GM23338 (cell line): ENCODE results near the gene SUCLG1. TPM values are rescaled to one million over a fixed set of nuclear protein-coding genes. Genes with fewer than 3 reads are reported as not detected.

ENCODE experiments used
- ATAC-seq: fragments of 200-7000 bp; cut with Tn5 transposase; 3 replicates; pipeline ENCODE4 v1.9.1; 2020
- DNase-seq: peaks from one replicate; pipeline ENCODE4 v3.0.0-alpha.2; 2015; ENCODE audit warnings: low spot score
- H2AFZ ChIP-seq: fragments of 200-600 bp; sonication (generic); 2 replicates; pipeline ENCODE4 v1.8.0; 2016; ENCODE audit warnings: antibody characterized with exemption, mild to moderate bottlenecking, moderate library complexity
- H3F3A ChIP-seq: fragments of 200-600 bp; sonication (generic); replicated peaks from 2 replicates; pipeline ENCODE4 v1.8.0; 2017; ENCODE audit warnings: antibody characterized with exemption, mixed run types, low read depth
- H3K27ac ChIP-seq: fragments of 200-600 bp; sonication (generic); 2 replicates; pipeline ENCODE4 v1.6.1; 2016; ENCODE audit warnings: low read depth
- H3K27me3 ChIP-seq: fragments of 200-600 bp; sonication (generic); 2 replicates; pipeline ENCODE4 v1.8.0; 2016; ENCODE audit warnings: mild to moderate bottlenecking, mixed run types, moderate library complexity; ENCODE audit not compliant: insufficient read depth
- H3K36me3 ChIP-seq: fragments of 200-600 bp; sonication (generic); 2 replicates; pipeline ENCODE4 v1.8.0; 2016; ENCODE audit warnings: mild to moderate bottlenecking; ENCODE audit not compliant: insufficient read depth
- H3K4me1 ChIP-seq: fragments of 200-600 bp; sonication (generic); 2 replicates; pipeline ENCODE4 v1.8.0; 2016; ENCODE audit warnings: mild to moderate bottlenecking, moderate library complexity; ENCODE audit not compliant: insufficient read depth
- H3K4me2 ChIP-seq: fragments of 200-600 bp; sonication (generic); 2 replicates; pipeline ENCODE4 v1.7.1; 2017; ENCODE audit warnings: mixed run types
- H3K4me3 ChIP-seq: fragments of 200-600 bp; sonication (generic); 2 replicates; pipeline ENCODE4 v1.6.1; 2016; ENCODE audit warnings: mixed run types
- H3K79me2 ChIP-seq: fragments of 200-600 bp; sonication (generic); replicated peaks from 2 replicates; pipeline ENCODE4 v1.8.0; 2017; ENCODE audit warnings: mild to moderate bottlenecking; ENCODE audit not compliant: insufficient read depth
- H3K9me2 ChIP-seq: fragments of 200-600 bp; sonication (generic); 2 replicates; pipeline ENCODE4 v1.8.0; 2017; ENCODE audit not compliant: insufficient read depth
- H4K20me1 ChIP-seq: fragments of 200-600 bp; sonication (generic); replicated peaks from 2 replicates; pipeline ENCODE4 v1.8.0; 2017; ENCODE audit warnings: mild to moderate bottlenecking; ENCODE audit not compliant: insufficient read depth
- H3K27ac Mint-ChIP-seq: 2 replicates; pipeline ENCODE4 v1.8.0; 2020; ENCODE audit warnings: inconsistent platforms, mild to moderate bottlenecking, moderate library complexity, mixed read lengths
- H3K27me3 Mint-ChIP-seq: 3 replicates; pipeline ENCODE4 v1.8.0; 2022; ENCODE audit warnings: low read depth, mild to moderate bottlenecking, moderate library complexity, mixed read lengths, inconsistent platforms; ENCODE audit not compliant: insufficient read depth, poor library complexity
- H3K36me3 Mint-ChIP-seq: 3 replicates; pipeline ENCODE4 v1.8.0; 2021; ENCODE audit warnings: low read depth, mild to moderate bottlenecking, inconsistent platforms, moderate library complexity, mixed read lengths
- H3K4me1 Mint-ChIP-seq: 3 replicates; pipeline ENCODE4 v1.8.0; 2020; ENCODE audit warnings: mild to moderate bottlenecking, inconsistent platforms, mixed read lengths
- H3K4me3 Mint-ChIP-seq: 3 replicates; pipeline ENCODE4 v1.8.0; 2021; ENCODE audit warnings: moderate library complexity, mild to moderate bottlenecking, inconsistent platforms, mixed read lengths
- H3K9me3 Mint-ChIP-seq: 3 replicates; pipeline ENCODE4 v1.8.0; 2020; ENCODE audit warnings: moderate library complexity, mild to moderate bottlenecking, inconsistent platforms, mixed read lengths
- CREB1 ChIP-seq: fragments of 250-450 bp; sonication (Bioruptor Pico); IDR thresholded peaks from 2 replicates; pipeline ENCODE4 v1.5.0; 2020; ENCODE audit warnings: low read depth, mild to moderate bottlenecking, moderate library complexity
- ETS1 ChIP-seq: IDR thresholded peaks from 2 replicates; pipeline ENCODE4 v1.6.1; 2016; ENCODE audit warnings: antibody characterized with exemption
- EZH2 ChIP-seq: fragments of 200-600 bp; sonication (generic); IDR thresholded peaks from one replicate; pipeline ENCODE4 v1.8.0; 2017; ENCODE audit warnings: antibody characterized with exemption, mild to moderate bottlenecking, low read depth; ENCODE audit not compliant: unreplicated experiment
- JUNB ChIP-seq: IDR thresholded peaks from one replicate; pipeline ENCODE4 v1.6.1; 2016; ENCODE audit warnings: antibody characterized with exemption; ENCODE audit not compliant: unreplicated experiment
- NANOG ChIP-seq: IDR thresholded peaks from 2 replicates; pipeline ENCODE4 v1.6.1; 2016; ENCODE audit warnings: antibody characterized with exemption, borderline replicate concordance
- POLR2AphosphoS5 ChIP-seq: IDR thresholded peaks from 2 replicates; pipeline ENCODE4 v1.6.1; 2016; ENCODE audit warnings: antibody characterized with exemption, low read depth
- REST ChIP-seq: IDR thresholded peaks from one replicate; pipeline ENCODE4 v1.6.1; 2018; ENCODE audit warnings: antibody characterized with exemption; ENCODE audit not compliant: unreplicated experiment
- STAT1 ChIP-seq: IDR thresholded peaks from one replicate; pipeline ENCODE4 v1.6.1; 2016; ENCODE audit warnings: antibody characterized with exemption; ENCODE audit not compliant: unreplicated experiment
- ZNF114 ChIP-seq: fragments of 250-450 bp; sonication (Bioruptor Pico); IDR thresholded peaks from 2 replicates; pipeline ENCODE4 v1.5.0; 2020; ENCODE audit warnings: mild to moderate bottlenecking, moderate library complexity
- ZNF331 ChIP-seq: fragments of 250-450 bp; sonication (Bioruptor Pico); IDR thresholded peaks from 2 replicates; pipeline ENCODE4 v1.5.0; 2020; ENCODE audit warnings: low read depth, mild to moderate bottlenecking, moderate library complexity
- ZNF462 ChIP-seq: fragments of 250-450 bp; sonication (Bioruptor Pico); IDR thresholded peaks from 2 replicates; pipeline ENCODE4 v1.5.0; 2020; ENCODE audit warnings: mild to moderate bottlenecking, moderate library complexity
- polyA plus RNA-seq: library from polyadenylated mRNA; unstranded; fragments of >200 nt; fragmentation: Nextera tagmentation; extraction: Ambion mirVana; gene quantifications from 2 replicates; pipeline ENCODE4 v1.2.1, GENCODE V29; 2016
- total RNA-seq: library from RNA; depleted of rRNA; stranded (reverse); fragments of >200 nt; shearing (Covaris generic); gene quantifications from 2 replicates; pipeline ENCODE4 v1.2.3, GENCODE V29; 2014

SUCLG1 gene
- total and polyA plus RNA-seq, 2 experiments from 2014 or later = 24.3 to 36.0 TPM

- H3K27ac Mint-ChIP-seq = no peak overlapping the region
- Histone ChIP-seq H3K36me3 (no peaks in the 10 kb centered on the region), H4K20me1 (no peaks in the 10 kb centered on the region), H3K79me2 (no peaks in the 10 kb centered on the region), H3K27ac (no peak overlapping the region), H3K4me2 (no peak overlapping the region), H3K9me2 (peaks cover 5% of the 10 kb centered on the region; the same call in 1 of the 2 replicates), H3F3A (no peaks in the 10 kb centered on the region), H3K27me3 (no peaks in the 10 kb centered on the region), H3K4me3 (no peak overlapping the region), H3K4me1 (no peaks in the 10 kb centered on the region), H2AFZ (no peak overlapping the region)
- peaks cover 9% of the 10 kb centered on the region for H3K9me3 Mint-ChIP-seq
- ATAC-seq (no peak), DNase-seq (no peak)
- no peaks in the 10 kb centered on the region for H3K36me3 Mint-ChIP-seq
- H3K4me1 Mint-ChIP-seq = no peaks in the 10 kb centered on the region
- peaks cover 2% of the 10 kb centered on the region for H3K27me3 Mint-ChIP-seq
- no peak for TF ChIP-seq ZNF462 (CRISPR knock-in tag)
- no peak for TF ChIP-seq NANOG
- TF ChIP-seq JUNB = no peak
- TF ChIP-seq ZNF114 (CRISPR knock-in tag) = no peak
- no peak for TF ChIP-seq CREB1
- no peak for TF ChIP-seq POLR2AphosphoS5
- no peak for TF ChIP-seq EZH2
- no peak for TF ChIP-seq REST
- no peak for TF ChIP-seq STAT1
- no peak for TF ChIP-seq ZNF331 (CRISPR knock-in tag)
- no peak for TF ChIP-seq ETS1
- H3K4me3 Mint-ChIP-seq = no peak overlapping the region
These were observed 24.2 kb upstream of the SUCLG1 start for GRCh38 chr2:84483320-84483719.
